GM18519 (cell line): ENCODE data around the gene CRTC1.

Source experiments
- ATAC-seq: cut with Tn5 transposase; IDR thresholded peaks from one replicate; pipeline ENCODE4 v1.9.1; 2021; ENCODE audit warnings: mild to moderate bottlenecking, moderate library complexity; ENCODE audit not compliant: unreplicated experiment, low FRiP score

Gene CRTC1

DNA sequence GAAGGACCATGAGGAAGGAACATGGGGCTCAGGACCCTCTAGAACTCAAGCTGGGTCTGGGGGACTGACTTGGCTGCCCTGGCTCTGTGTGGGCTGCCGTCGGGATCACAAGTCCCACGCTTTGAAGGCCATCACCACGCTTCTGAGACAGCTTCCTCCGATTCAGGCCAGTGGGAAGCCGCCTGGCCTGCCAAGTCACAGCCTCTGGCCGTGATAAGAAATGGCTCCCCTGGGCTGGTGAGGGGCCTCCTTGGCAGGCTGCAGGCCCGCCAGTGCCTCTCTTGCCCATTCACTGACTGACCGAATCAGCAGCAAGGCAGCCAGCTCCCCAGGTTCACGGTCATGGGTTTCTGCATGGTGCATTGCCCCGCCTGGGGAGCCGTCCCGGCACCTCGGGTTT, 58.8 kb downstream of the CRTC1 start:
- ATAC-seq = no peak

DNA sequence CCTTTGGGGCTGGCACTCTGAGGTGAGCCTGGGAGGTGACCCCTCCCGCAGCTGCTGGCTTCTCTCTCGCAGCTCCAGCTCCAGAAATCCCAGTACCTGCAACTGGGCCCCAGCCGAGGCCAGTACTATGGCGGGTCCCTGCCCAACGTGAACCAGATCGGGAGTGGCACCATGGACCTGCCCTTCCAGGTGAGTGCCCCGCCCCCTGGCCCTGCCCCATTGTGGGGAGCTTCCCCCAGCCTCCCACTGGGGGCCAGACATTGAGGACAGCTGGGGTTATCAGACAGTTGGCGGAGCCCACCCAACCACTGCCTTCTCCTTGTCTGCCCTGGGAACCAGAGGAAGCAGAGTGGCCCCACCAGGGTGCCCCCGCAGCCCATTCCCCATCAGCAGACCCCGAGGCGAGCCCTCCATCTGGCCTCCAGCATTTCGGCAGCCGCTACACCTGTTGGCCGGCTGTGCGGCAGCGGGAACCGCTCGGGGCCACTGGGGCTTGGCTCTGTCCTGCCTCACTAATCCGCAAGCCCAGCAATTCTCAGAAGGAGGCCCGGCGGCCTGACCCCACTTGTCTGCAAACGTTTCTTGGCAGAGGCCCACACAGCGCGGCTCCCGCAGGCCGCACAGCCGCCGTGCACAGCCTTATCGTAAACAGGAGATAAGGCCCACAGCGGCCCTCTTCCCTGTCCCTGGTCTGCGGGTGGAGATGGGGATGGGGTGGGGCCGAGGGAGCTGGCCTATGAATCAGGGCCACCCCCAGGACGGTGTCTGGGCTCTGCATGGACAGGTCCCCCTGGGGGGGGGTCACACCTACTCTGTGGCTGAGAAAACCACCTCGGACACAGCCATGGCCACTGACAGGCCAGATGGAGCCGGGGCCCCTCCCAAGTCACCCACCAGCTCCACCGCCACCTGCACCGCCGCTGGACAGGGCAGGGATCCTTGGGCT, 59.6 kb downstream of the CRTC1 start:
- ATAC-seq = no peak

DNA sequence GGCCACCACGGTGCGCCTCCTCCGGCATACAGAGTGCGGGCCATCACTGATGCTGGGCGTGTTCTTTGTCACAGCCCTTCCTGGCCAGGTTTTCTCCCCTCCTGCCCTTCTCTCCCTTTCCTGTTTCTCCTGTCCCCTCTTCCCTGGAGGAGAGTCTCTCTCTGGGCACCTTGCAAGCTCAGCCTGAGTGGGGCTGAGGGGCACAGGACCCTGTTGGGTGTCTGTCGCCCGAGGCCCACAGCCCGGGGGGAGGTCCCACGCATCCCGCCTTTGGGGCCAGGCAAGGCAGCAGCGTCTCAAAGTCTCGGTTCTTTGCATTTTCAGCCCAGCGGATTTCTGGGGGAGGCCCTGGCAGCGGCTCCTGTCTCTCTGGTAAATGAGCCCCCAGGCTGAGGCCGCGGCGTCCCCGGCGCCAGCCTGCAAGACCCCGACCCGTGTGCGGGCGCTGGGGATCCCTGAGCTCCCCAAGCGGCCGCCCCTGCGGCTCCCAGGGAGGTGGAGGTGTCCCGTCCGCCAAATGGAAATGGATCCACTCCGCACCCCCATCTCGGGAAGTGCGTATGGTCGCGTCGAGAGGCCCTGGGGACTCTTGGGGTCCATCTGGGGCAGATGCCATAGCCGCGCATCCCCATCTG, 60.4 kb downstream of the CRTC1 start:
- no peak for ATAC-seq

DNA sequence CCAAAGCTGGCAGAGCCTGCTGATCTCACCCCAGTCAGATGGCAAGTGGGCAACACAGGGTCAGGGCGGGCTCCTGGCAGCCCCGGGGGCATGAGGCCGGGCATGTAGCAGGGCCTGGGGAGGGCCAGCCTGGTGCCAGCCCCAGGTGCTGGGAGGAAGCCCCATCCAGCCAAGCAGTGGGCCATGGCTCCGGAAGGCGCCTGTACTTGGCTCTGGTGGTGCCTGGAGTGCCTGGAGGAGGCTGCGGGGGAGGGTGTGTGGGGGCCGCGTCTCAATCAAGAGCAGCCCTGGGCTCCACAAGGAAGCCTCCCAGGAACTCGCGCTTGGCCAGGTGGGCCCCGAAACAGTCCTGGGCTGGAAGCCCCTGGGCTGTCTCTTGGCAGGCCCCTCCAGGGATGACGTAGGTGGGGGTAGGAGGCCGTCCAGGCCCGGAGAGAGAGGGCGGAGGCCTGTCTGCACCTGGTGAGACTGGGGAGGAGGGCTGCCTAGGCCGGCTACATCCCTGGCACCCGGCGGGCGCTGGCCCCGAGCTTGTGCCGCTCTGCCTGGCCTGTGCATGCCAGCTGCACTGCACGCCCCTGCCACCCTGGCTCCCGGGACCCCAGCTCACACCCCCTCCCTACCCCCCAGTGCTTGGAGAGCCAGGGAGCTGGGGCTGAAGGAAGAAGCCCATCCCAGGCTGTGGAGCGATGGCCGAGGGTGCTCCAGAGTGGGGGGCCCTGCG, 61.7 kb downstream of the CRTC1 start:
- no peak for ATAC-seq

DNA sequence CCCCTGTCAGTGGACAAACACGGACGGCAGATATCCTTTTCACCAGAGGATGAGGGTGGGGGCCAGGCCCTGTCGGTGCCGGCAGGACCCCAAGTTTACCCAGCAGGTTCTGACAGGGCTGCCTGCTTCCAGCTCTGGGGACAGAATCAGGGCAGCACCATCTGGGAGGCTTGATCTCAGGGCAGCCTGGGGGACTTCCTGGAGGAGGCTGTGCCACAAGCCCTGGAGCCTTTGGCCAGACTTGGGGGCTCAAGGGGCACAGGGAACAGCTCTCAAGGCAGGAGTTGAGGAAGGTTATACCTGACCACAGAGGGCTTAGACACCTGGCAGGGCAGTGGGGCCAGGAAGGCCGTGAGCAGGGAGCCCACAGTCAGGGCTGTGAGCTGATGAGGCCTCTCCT, 62.5 kb downstream of the CRTC1 start:
- ATAC-seq = no peak

DNA sequence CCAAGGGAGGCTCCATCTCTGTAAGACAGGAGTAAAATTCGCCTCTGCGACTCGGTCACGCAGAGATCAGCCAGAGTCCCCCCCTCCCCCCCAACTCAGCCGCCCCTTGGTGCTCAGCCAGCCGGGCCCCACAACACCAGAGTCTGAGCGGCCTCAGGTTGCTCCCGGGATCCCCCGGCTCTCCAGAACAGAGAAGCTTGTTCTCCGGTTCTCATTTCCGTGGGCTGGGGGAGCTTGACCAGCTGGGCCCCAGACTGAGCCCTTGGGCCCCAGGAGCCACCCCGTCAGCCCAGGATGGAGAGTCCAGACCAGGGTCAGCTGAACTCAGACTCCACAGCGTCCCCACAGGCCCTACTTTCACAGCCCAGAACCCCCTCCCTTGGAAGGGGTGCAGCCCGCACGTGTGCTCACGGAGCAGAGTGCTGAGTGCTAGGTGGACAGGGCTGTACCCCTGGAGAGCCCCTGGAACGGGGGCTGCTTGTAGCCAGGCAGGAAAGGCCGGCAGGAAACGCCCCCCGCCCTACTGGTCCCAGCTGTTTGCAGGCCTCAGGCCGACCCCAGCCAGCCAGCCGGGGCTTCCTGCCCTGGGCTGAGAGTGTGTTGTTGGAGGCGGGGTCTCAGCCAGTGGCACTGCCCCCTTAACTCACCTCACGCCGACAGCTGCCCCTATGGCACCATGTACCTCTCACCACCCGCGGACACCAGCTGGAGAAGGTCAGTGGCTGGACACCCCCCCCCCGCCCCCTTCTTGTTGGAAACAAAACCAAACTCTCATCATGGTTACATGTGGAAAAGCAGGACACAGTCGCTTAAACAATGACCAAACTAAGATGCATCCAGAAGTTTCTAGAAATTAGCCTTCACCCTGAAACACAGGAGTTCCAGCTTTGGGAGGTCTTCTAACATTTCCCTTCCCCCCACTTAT, 63.2 kb downstream of the CRTC1 start:
- ATAC-seq = no peak

DNA sequence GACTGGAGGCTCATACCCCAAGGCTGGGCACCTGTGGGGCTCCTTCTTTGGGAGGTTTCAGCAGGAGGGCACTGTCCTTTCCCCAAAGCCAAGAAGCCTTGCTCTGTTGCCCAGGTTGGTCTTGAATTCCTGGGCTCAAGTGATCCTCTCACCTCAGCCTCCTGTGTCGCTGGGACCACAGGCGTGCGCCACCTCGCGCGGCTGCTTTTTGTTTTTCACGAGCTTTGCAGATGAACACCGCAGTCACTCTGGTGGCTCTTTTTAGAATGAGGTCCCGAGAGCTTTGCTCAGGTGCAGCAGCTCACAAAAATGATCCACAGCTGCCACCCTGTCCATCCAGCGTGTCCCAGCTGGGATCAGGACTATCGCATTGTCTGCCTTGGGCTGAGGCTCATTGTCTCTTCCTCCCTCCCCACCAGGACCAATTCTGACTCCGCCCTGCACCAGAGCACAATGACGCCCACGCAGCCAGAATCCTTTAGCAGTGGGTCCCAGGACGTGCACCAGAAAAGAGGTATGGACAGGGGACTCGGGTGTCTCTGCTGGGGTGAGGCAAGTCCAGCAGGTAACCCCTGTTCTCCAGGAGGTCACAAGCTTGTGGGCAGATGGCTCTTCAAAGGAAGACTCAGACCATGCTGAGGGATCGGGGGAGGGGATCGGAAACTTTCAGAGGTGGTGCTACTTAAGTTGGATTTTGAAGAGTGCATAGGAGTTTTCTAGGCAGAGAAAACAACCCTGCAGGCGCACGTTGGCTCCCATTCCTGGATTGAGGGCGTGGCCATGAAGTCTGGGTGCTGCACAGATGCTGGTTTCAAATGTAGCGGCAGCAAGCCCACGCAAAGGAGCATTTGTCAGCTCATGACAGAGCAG, 66.1 kb downstream of the CRTC1 start:
- ATAC-seq = no peak

DNA sequence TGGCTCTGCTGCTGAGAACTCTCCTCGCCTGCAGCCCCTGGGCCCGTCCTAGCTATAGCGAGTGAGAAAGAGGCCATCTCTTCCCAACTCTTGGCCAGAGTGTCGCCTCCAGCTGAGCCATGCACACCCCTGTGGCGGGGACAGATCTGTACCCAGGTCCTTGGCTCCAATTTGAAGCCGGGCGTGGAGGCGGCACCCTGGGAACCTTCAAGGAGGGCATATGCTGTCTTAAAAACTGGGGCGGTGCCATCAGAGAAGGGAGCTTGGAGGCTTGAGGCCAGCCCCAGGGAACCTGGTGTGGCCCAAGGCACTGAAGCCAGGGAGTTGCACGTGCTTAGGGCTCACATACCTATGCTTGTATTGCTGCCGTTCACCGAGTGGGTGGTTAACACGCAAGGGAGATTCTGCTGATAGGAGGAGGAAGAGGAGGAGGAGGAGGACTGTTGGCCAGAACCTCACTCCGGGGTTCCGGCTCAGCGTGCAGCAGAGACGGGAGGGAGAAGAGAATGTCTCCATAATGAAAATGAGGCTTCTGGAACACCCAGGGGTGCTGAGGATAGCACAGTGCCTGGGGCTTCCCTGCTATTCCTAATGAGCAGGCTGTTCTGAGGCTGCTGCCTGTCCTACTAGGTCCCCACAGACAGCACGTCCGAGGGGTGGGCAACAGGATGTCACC, 67.0 kb downstream of the CRTC1 start:
- no peak for ATAC-seq

DNA sequence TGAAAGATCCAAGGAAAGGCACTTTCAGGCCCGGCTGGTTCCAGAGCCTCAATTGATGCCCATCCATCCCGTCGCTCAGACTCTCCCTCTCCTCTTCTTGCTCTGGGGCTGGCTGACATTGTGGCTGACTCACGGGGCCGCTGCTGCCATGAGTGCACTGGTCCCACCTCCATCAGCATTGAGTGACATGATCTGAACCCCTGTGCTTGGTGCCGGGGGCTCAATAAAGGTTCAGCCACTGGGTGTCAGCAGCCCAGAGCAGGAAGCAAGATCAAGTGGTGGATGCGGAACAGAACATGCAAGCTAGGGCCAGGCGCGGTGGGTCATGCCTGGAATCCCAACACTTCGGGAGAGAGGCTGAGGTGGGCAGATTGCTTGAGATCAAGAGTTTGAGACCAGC, 68.1 kb downstream of the CRTC1 start:
- no peak for ATAC-seq

DNA sequence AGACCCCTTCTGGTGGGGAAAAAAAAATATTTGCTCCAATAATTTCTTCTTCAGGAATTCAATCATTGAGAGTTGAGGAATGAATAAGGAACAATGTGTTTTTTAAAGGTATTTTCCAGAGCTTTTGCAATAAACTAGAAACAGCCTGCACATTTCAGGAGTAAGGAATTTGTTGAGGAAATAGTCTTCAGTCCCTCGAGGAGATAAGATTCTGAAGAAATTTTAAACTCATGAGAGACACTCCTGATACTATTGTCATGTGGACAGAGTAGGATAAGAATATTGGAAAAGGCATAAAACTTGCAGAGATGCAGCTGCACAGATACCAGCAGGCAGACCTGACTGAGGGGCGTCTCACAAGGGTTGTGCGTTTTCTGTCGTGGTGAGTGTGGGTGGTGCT, 71.0 kb downstream of the CRTC1 start:
- no peak for ATAC-seq

DNA sequence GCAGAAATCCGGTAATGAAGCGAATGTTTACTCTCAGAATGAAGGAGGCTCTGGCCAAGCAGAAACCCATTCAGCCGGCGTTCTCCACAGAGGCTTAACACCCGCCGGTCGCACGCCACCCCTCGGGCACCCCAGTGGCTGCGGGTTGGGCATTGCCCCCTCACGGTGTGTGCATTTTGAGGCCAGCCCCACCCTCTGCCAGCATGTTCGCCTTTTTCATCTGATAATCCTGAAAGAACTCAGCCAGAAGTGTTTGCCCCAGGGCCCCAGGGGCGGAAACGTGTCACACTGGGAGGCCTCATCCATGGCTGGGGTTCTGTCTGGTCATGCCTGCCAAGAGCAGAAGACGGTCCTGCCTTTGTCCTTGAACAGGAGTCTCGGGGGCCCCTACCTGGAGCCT, 73.4 kb downstream of the CRTC1 start:
- ATAC-seq = no peak

DNA sequence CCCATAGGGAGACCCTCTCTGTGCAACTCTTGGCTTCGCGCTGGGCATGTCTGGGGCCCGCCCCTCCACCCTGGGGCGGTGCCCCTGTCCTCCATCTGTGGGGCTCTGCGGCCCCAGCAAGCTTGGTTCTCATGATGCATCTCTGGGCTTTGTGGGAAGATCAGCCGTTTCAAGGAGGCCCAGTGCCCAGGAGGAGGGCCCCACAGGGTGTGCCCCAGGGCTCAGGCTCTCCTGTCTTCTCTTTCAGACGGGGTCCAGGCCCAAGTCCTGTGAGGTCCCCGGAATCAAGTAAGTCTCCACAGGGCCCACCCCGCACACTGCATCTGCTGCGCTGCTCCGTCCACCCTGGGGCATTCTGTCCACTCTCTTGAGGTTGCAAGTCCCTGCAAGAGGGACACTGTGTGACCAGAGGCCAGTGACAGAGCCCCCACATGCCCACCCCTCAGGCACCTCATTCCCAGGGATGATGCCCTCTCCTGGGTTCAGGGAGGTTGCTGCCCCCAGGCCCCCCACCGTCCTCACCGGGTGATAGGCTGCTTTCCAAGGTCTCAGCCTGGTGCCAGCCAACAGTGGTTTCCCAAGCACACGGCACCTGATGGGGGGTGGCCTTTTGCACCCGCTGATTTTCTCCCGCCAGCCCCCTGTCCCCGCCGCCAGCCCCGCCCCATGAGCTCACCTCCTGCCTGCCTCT, 76.0 kb downstream of the CRTC1 start:
- ATAC-seq = no peak

DNA sequence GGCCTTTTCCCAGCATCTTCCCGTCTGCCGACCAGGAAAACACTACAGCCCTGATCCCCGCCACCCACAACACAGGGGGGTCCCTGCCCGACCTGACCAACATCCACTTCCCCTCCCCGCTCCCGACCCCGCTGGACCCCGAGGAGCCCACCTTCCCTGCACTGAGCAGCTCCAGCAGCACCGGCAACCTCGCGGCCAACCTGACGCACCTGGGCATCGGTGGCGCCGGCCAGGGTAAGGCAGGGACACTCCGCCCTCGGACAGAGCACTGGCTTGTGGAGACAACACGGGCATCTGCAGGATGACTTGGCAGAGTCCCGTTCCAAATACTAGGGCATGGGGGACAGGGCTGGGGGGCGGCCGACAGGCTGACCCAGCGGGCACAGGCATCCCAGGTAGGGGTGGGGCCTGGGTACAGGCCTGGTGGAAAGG, 76.5 kb downstream of the CRTC1 start:
- ATAC-seq = no peak

DNA sequence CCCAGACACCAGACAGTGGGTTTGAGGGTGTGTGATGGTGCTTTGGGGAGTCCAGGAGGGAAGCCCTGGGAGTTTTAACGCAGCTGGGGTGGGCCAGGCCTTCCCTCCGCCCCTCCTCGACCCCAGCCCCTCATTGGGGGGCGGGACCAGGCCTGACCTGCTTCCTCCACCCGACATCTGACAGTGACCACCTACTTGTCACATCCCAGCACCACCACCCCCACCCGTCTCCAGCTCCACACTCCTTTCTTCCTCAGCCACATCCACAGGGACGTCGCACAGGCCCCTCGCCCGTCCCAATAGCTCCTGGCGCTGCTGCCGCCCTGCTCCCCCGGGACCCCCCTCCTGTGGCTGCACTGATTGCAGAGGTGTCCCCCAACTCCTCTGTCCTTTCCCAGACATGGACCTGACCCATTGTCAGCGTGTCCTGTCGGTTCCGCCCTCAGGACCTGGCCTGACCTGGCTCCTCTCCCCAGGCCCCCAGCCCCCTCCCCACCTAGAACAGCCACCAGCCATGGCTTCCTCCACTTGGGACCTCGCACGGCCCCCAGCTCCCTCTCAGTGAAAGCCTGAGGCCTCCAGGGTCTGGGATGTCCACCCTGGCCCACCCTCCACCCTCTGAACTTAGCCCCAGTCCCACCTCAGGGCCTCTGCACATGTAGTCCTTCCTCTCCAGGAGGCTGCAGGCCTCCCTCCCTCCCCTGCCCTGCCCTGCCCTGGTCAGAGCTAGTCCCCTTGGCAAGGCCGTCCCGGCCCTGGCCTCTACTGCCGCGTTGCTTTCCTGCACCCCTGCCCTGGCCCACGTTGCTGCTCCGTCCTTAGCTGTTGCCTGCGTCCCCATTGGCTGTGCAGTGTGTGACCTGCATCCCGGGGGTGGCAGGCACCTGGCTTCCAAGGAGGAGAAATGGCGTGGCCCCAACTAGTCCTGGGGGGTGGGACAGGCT, 77.2 kb downstream of the CRTC1 start:
- no peak for ATAC-seq

DNA sequence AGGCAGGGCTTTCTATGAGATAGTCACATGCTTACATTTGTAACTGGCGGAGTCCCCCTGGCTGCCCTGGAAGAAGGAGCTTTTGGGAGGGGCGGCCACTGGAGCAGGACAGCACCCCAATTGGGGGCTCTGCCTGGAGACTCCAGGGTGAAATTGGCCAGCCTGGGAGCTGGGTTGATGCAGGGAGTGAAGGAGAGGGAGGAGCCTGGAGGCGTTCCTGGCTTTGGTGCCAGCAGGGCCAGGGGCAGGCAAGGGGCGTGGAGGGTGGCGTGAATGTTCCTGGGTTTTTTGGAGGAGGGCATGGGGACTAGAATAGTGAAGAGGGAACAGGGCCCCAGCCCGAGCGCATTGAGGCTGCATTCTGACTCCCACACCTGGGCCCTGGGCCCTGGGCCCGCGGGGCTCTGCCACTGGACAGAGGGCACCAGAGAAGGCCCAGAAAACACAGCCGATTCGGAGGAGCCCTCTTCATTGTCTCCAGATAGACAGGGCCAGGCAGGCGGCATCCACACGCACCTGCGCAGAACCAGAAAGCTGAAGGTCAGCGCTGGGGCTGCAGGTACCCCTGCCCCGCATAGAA, 78.1 kb downstream of the CRTC1 start:
- ATAC-seq = no peak

DNA sequence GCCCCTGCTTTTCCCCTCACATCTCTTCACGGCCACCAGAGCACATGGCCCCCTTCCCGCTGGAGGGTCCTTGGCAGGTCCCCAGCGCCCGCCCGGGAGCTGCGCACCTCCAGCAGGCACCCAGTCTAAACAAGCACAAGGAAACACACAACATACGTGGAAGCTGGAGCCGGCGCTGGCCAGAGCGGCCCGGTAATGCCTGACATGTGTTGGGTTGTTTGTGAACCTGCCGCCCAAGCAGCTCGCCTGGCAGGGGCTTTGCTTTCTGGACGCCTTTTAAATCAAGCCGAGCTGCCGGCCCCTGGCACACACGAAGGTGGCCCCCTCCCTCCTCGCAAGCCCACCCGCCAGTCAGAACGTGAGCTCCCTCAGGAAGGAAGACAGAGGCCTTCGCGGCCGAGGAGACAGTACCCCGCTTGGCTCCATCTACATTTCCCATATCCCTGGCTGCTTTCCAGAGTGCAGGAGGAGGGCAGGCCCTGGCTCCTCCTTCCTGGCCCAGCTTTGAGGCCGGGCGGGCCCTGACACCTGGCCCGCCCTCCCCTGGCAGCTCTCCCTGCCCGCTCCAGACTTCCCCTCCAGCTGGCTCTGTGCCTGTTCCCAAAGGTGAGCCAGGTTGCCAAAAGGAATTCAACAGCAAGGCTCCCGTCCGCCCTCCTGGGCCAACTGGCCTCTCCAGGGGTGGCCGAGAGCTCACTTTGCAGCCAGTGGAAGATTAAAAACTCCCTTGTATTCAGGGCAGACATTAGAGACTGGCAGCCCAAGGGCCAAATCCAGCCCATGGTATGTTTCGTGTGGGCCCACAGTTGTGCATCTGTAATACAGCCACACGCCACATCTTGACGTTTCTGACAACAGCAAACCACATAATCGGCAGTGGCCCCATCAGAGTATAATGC, 78.9 kb downstream of the CRTC1 start:
- no peak for ATAC-seq
